ENCODE measurements around the gene GALK1. TPM values are rescaled to one million over a fixed set of nuclear protein-coding genes. Genes with fewer than 3 reads are reported as not detected.

The GALK1 gene
- total RNA-seq, 4 donors from 2014 or later = 8.7 to 18.3 (median 11.0) TPM

DNA sequence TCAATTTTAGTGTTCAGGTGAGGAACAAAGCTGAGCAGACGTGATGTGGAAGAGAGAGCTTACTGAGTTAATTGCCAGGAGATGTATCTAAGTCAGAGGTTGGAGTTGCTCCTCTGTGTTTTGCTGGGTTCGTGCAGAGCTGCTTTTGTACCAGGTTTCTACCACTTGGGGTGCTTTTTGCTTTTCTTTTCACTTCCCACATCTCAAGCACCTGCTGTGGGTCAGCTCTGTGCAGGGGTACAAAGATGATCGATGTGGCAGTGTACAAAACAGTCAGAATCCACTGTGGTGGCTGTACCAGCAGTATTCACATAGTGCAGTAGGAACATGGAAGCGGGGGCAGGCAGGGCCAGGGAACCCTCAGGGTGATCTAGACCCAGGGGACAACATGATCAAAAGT, 34.4 kb upstream of the GALK1 start:
- DNase-seq (no peak), ATAC-seq (no peak)
- intact Hi-C loops (cut with DNase I; ENCODE audit: low total_unique reads) = no loop called here
- H3K4me3 ChIP-seq = no peak overlapping the region
- no peaks in the 10 kb centered on the region for H3K9me3 ChIP-seq
- peaks cover 0 to 31% of the 10 kb centered on the region in 2 donors for H3K36me3 ChIP-seq
- H3K4me1 ChIP-seq = no peaks in the 10 kb centered on the region
- in situ Hi-C loops (cut with MboI; ENCODE audit: low sequenced_read_pairs in 4 of 4) = no loop called here
- H3K27ac ChIP-seq = no peak overlapping the region
- no peaks in the 10 kb centered on the region for H3K27me3 ChIP-seq
- TF ChIP-seq POLR2A (IDR thresholded peaks at IDR 0.05) = no peak
- TF ChIP-seq, protein P1, sequence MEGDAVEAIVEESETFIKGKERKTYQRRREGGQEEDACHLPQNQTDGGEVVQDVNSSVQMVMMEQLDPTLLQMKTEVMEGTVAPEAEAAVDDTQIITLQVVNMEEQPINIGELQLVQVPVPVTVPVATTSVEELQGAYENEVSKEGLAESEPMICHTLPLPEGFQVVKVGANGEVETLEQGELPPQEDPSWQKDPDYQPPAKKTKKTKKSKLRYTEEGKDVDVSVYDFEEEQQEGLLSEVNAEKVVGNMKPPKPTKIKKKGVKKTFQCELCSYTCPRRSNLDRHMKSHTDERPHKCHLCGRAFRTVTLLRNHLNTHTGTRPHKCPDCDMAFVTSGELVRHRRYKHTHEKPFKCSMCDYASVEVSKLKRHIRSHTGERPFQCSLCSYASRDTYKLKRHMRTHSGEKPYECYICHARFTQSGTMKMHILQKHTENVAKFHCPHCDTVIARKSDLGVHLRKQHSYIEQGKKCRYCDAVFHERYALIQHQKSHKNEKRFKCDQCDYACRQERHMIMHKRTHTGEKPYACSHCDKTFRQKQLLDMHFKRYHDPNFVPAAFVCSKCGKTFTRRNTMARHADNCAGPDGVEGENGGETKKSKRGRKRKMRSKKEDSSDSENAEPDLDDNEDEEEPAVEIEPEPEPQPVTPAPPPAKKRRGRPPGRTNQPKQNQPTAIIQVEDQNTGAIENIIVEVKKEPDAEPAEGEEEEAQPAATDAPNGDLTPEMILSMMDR (IDR thresholded peaks at IDR 0.05 in 4 of 5, conservative IDR thresholded peaks at IDR 0.05 in 1 of 5) = no peak

DNA sequence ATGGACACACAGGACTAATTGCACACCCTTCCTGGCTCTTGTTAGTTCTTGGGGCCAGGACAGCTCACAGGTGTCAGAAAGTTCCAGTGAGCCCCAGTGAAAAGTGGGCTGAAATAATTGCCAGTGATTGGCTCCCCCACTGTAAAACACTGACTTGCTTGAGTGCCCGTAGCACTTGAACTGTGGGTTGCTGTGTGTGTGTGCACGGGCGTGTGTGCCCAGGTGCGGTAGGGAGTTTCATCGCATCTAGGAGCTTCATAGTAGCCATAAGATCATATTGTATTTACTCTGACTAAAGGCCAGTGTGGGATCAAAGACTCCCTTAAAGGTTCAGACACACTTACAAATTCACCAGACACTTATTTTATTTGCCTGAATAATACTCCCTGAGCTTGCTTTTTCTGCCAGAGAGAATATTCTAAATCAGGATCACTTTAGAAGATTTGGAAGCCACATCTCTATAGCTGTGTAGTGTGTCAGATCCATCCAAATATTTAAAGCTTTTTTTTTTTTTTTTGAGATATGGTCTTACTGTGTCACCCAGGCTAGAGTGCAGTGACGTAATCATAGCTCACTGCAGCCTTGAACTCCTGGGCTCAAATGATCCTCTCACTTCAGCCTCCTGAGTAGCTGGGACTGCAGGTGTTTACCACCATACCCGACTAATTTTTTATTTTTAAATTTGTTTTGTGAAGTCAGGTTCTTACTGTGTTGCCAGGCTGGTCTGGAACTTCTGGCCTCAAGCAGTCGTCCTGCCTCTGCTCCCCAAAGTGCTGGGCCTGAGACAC, 31.0 kb upstream of the GALK1 start:
- Histone ChIP-seq H3K4me1 (peaks cover 0 to 2% of the 10 kb centered on the region in 2 donors), H3K27ac (no peak overlapping the region), H3K4me3 (no peak overlapping the region), H3K9me3 (no peaks in the 10 kb centered on the region), H3K27me3 (no peaks in the 10 kb centered on the region), H3K36me3 (peaks cover 0 to 35% of the 10 kb centered on the region in 2 donors)
- no peak for DNase-seq
- intact Hi-C loops (cut with DNase I; ENCODE audit: low total_unique reads) (no loop called here), in situ Hi-C loops (cut with MboI; ENCODE audit: low sequenced_read_pairs in 4 of 4) (no loop called here)
- no peak for TF ChIP-seq POLR2A (IDR thresholded peaks at IDR 0.05)
- TF ChIP-seq, protein P1 (IDR thresholded peaks at IDR 0.05 in 4 of 5, conservative IDR thresholded peaks at IDR 0.05 in 1 of 5) = no peak
- ATAC-seq = no peak

- DNase-seq (no peak), ATAC-seq (no peak)
- in situ Hi-C loops (cut with MboI; ENCODE audit: low sequenced_read_pairs in 4 of 4) = no loop called here
- H3K36me3 ChIP-seq = peaks cover 0 to 20% of the 10 kb centered on the region in 2 donors
- peaks cover 0 to 5% of the 10 kb centered on the region in 2 donors for H3K4me1 ChIP-seq
- intact Hi-C loops (cut with DNase I; ENCODE audit: low total_unique reads) = loop anchor here (5.0 kb wide), 1 partner anchor 34 kb away; no protein-coding TSS in a partner anchor
- TF ChIP-seq, protein P1 (IDR thresholded peaks at IDR 0.05 in 4 of 5, conservative IDR thresholded peaks at IDR 0.05 in 1 of 5) = no peak
- peak in 1 of 2 donors; percentile 7 for TF ChIP-seq POLR2A (IDR thresholded peaks at IDR 0.05)
- no peaks in the 10 kb centered on the region for H3K9me3 ChIP-seq
- no peak overlapping the region for H3K27ac ChIP-seq
- H3K27me3 ChIP-seq = no peaks in the 10 kb centered on the region
- no peak overlapping the region for H3K4me3 ChIP-seq
Observed at GRCh38 chr17:75793460-75793859, 28.5 kb upstream of the GALK1 start.

GRCh38 chr17:75791254-75791653, 26.3 kb upstream of the GALK1 start:
- H3K36me3 ChIP-seq = peaks cover 0 to 9% of the 10 kb centered on the region in 2 donors
- H3K9me3 ChIP-seq = no peaks in the 10 kb centered on the region
- intact Hi-C loops (cut with DNase I; ENCODE audit: low total_unique reads) = loop anchor here (5.0 kb wide), 1 partner anchor 36 kb away; no protein-coding TSS in a partner anchor
- H3K4me1 ChIP-seq = peaks cover 15 to 27% of the 10 kb centered on the region in 2 donors
- H3K4me3 ChIP-seq = no peak overlapping the region
- in situ Hi-C loops (cut with MboI; ENCODE audit: low sequenced_read_pairs in 4 of 4) = no loop called here
- no peak for DNase-seq
- no peak for ATAC-seq
- no peak overlapping the region for H3K27ac ChIP-seq
- TF ChIP-seq POLR2A (IDR thresholded peaks at IDR 0.05) = no peak
- TF ChIP-seq, protein P1 (IDR thresholded peaks at IDR 0.05 in 4 of 5, conservative IDR thresholded peaks at IDR 0.05 in 1 of 5) = no peak
- no peaks in the 10 kb centered on the region for H3K27me3 ChIP-seq

Data from gastrocnemius medialis (tissue), 4 donors.